K562 (cell line): ENCODE data around the gene MYH7B. TPM values are rescaled to one million over a fixed set of nuclear protein-coding genes. Genes with fewer than 3 reads are reported as not detected.

ENCODE experiments used
- BRF1 ChIP-seq: IDR thresholded peaks from 3 replicates; pipeline ENCODE4 v1.6.1; 2011; ENCODE audit warnings: borderline replicate concordance, mild to moderate bottlenecking; ENCODE audit not compliant: insufficient read length; ENCODE audit errors: extremely low read depth
- CHCHD3 ChIP-seq: fragments of 250-450 bp; sonication (Bioruptor Pico); IDR thresholded peaks from 2 replicates; pipeline ENCODE4 v2.1.2; 2022; ENCODE audit warnings: mild to moderate bottlenecking
- CREB1 ChIP-seq, 2 experiments: sonication (generic) in 1 of 2; formaldehyde crosslinking in 1 of 2; IDR thresholded peaks; 2 replicates each; pipeline versions ENCODE4 v1.6.1 to v1.8.0; 2012 to 2022; ENCODE audit warnings: inconsistent platforms in 1 of 2, mild to moderate bottlenecking in 1 of 2, missing genetic modification reagents in 1 of 2, moderate library complexity in 1 of 2
- EZH2 ChIP-seq: IDR thresholded peaks from 2 replicates; pipeline ENCODE4 v1.6.1; 2012; ENCODE audit warnings: low read depth, mild to moderate bottlenecking, inconsistent platforms, low read length, borderline replicate concordance
- FOXK2 ChIP-seq, 2 experiments: fragments of 450-650 bp; IDR thresholded peaks in 1 of 2; conservative IDR thresholded peaks in 1 of 2; 2 replicates each; pipeline ENCODE4 v1.6.1; 2016; ENCODE audit warnings: low read depth in 2 of 2, mild to moderate bottlenecking in 1 of 2
- HDGF ChIP-seq: fragments of 450-650 bp; IDR thresholded peaks from 2 replicates; pipeline ENCODE4 v1.6.1; 2016
- KAT2B ChIP-seq: IDR thresholded peaks from one replicate; pipeline ENCODE4 v1.6.1; 2012; ENCODE audit warnings: low read depth, mild to moderate bottlenecking, control low read depth, inconsistent platforms, low read length, moderate library complexity
- MTA2 ChIP-seq: fragments of 450-650 bp; IDR thresholded peaks from 2 replicates; pipeline ENCODE4 v1.6.1; 2016; ENCODE audit warnings: low read depth
- MYBL2 ChIP-seq, 2 experiments: fragments of 450-650 bp in 1 of 2; sonication (generic) in 1 of 2; formaldehyde crosslinking in 1 of 2; IDR thresholded peaks; 2 replicates each; pipeline versions ENCODE4 v1.6.1 to v1.8.1; 2017 to 2022; ENCODE audit warnings: borderline replicate concordance in 1 of 2, inconsistent platforms in 1 of 2, low read depth in 1 of 2, mild to moderate bottlenecking in 1 of 2, missing genetic modification reagents in 1 of 2, moderate library complexity in 1 of 2
- MYC ChIP-seq, 2 experiments: fragments of 250-450 bp in 1 of 2; sonication (Bioruptor Pico) in 1 of 2; IDR thresholded peaks; 2 replicates each; pipeline versions ENCODE4 v1.5.1 to v1.6.1; 2012 to 2021; ENCODE audit warnings: low read depth in 2 of 2, borderline replicate concordance in 1 of 2, improper control_type of control experiment in 1 of 2, low read length in 1 of 2, mild to moderate bottlenecking in 1 of 2, moderate library complexity in 1 of 2
- NFE2L1 ChIP-seq: fragments of 450-650 bp; IDR thresholded peaks from 2 replicates; pipeline ENCODE4 v1.6.1; 2016; ENCODE audit warnings: missing genetic modification characterization, low read depth, mild to moderate bottlenecking, missing compliant biosample characterization, moderate library complexity, borderline replicate concordance
- PHF20 ChIP-seq: fragments of 450-650 bp; IDR thresholded peaks from 2 replicates; pipeline ENCODE4 v1.6.1; 2018; ENCODE audit not compliant: partially characterized antibody
- SMARCA5 ChIP-seq: fragments of 450-650 bp; IDR thresholded peaks from 2 replicates; pipeline ENCODE4 v1.6.1; 2016
- ZNF324 ChIP-seq: fragments of 250-450 bp; sonication (Bioruptor Pico); IDR thresholded peaks from 2 replicates; pipeline ENCODE4 v1.4.0; 2020; ENCODE audit warnings: mild to moderate bottlenecking
- ZNF384 ChIP-seq: IDR thresholded peaks from 2 replicates; pipeline ENCODE4 v1.6.1; 2012; ENCODE audit warnings: low read depth, low read length, improper control_type of control experiment
- ZNF785 ChIP-seq: fragments of 250-450 bp; sonication (Bioruptor Pico); IDR thresholded peaks from 2 replicates; pipeline ENCODE4 v1.4.0; 2020; ENCODE audit warnings: mild to moderate bottlenecking
- polyA plus RNA-seq, 8 experiments: library from polyadenylated mRNA; depleted of rRNA in 4 of 8; stranded (reverse) in 5 of 8; unstranded in 3 of 8; fragments of >200 nt; fragmentation: Nextera tagmentation in 2 of 8; fragmentation: Illumina TruSeq in 1 of 8; extraction: Ambion mirVana in 2 of 8; extraction: Trizol in 1 of 8; gene quantifications; 2 replicates each; pipeline versions ENCODE4 v1.2.1 to v1.2.3, GENCODE V29; 2011 to 2014; ENCODE audit warnings: inconsistent platforms in 1 of 8, missing spikeins in 1 of 8
- total RNA-seq, 7 experiments: library from RNA; depleted of rRNA in 6 of 7; stranded (reverse); fragments of >200 nt in 6 of 7; fragmentation: Illumina TruSeq in 2 of 7; extraction: Trizol in 2 of 7; gene quantifications; 2 replicates each; pipeline versions ENCODE4 v1.2.1 to v1.2.3, GENCODE V29; 2011 to 2021; ENCODE audit warnings: low replicate concordance in 1 of 7
- TF ChIP-seq, protein P1 (sequence below): fragments of 450-650 bp; formaldehyde crosslinking; IDR thresholded peaks from 2 replicates; pipeline ENCODE4 v1.4.0; 2022; ENCODE audit warnings: missing genetic modification characterization
- TF ChIP-seq, protein P2 (sequence below): fragments of 450-650 bp; formaldehyde crosslinking; IDR thresholded peaks from 2 replicates; pipeline ENCODE4 v1.4.0; 2020; ENCODE audit warnings: mild to moderate bottlenecking, mixed read lengths
- TF ChIP-seq, protein P3 (sequence below): fragments of 450-650 bp; formaldehyde crosslinking; IDR thresholded peaks from 2 replicates; pipeline ENCODE4 v1.4.0; 2022; ENCODE audit warnings: mild to moderate bottlenecking, moderate library complexity
- TF ChIP-seq, protein P4 (sequence below): fragments of 450-650 bp; IDR thresholded peaks from 2 replicates; pipeline ENCODE4 v1.6.1; 2016
- TF ChIP-seq, protein P5 (sequence below): fragments of 250-450 bp; sonication (Bioruptor Pico); IDR thresholded peaks from 2 replicates; pipeline ENCODE4 v1.4.0; 2020; ENCODE audit warnings: mild to moderate bottlenecking, moderate library complexity

MYH7B gene
- total and polyA plus RNA-seq, 9 of the 15 experiments (the other 6 are each of a cell fraction or from before 2014, with no cell fraction given): 0.07 to 0.34 (median 0.13) TPM; not detected in 3

DNA sequence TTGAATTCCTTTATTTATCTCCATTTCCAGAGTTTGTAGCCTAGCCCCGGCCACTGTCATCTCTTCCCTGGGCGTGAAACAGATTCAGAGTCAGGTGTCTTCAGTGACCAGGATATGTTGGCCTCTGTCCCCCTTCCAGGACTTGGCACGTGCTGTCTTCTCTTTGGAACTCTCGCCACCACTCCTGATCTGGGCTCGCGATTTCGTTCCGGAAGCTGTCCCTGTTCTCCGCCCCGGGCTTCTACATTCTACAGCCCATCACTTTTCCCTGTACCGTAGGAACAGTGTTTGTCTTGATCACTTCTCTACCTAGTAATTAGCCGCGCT, 801 bp upstream of the MYH7B start (continued):
- TF ChIP-seq MYC (IDR thresholded peaks at IDR 0.05; ENCODE audit: low read depth, low read length) (peak; percentile 69), MYC (CRISPR knock-in tag; IDR thresholded peaks at IDR 0.05; ENCODE audit: borderline replicate concordance, low read depth) (no peak), ZNF384 (no peak), ZNF324 (CRISPR knock-in tag) (no peak), BRF1 (no peak), ZNF785 (CRISPR knock-in tag) (no peak), CREB1 (IDR thresholded peaks at IDR 0.05) (no peak), CREB1 (CRISPR knock-in tag; IDR thresholded peaks at IDR 0.05) (no peak), MTA2 (no peak), SMARCA5 (no peak), FOXK2 (conservative IDR thresholded peaks at IDR 0.05 in 1 of 2, IDR thresholded peaks at IDR 0.05 in 1 of 2; ENCODE audit: low read depth in 2 of 2) (no peak), NFE2L1 (tag) (no peak), MYBL2 (IDR thresholded peaks at IDR 0.05; ENCODE audit: low read depth) (no peak), MYBL2 (CRISPR knock-in tag; IDR thresholded peaks at IDR 0.05; ENCODE audit: borderline replicate concordance) (no peak), PHF20 (no peak), CHCHD3 (CRISPR knock-in tag) (no peak), KAT2B (no peak), HDGF (no peak), EZH2 (no peak)
- TF ChIP-seq, protein P1, sequence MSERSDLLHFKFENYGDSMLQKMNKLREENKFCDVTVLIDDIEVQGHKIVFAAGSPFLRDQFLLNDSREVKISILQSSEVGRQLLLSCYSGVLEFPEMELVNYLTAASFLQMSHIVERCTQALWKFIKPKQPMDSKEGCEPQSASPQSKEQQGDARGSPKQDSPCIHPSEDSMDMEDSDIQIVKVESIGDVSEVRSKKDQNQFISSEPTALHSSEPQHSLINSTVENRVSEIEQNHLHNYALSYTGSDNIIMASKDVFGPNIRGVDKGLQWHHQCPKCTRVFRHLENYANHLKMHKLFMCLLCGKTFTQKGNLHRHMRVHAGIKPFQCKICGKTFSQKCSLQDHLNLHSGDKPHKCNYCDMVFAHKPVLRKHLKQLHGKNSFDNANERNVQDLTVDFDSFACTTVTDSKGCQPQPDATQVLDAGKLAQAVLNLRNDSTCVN (CRISPR knock-in tag): peak; percentile 23; the same call in 1 of the 2 replicates
- TF ChIP-seq, protein P2, sequence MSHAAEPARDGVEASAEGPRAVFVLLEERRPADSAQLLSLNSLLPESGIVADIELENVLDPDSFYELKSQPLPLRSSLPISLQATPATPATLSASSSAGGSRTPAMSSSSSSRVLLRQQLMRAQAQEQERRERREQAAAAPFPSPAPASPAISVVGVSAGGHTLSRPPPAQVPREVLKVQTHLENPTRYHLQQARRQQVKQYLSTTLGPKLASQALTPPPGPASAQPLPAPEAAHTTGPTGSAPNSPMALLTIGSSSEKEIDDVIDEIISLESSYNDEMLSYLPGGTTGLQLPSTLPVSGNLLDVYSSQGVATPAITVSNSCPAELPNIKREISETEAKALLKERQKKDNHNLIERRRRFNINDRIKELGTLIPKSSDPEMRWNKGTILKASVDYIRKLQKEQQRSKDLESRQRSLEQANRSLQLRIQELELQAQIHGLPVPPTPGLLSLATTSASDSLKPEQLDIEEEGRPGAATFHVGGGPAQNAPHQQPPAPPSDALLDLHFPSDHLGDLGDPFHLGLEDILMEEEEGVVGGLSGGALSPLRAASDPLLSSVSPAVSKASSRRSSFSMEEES (CRISPR knock-in tag): 0 out of 2 replicates have a peak, but pooled peaks have one; percentile 15
- TF ChIP-seq, protein P3, sequence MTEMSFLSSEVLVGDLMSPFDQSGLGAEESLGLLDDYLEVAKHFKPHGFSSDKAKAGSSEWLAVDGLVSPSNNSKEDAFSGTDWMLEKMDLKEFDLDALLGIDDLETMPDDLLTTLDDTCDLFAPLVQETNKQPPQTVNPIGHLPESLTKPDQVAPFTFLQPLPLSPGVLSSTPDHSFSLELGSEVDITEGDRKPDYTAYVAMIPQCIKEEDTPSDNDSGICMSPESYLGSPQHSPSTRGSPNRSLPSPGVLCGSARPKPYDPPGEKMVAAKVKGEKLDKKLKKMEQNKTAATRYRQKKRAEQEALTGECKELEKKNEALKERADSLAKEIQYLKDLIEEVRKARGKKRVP (CRISPR knock-in tag): no peak
- TF ChIP-seq, protein P4, sequence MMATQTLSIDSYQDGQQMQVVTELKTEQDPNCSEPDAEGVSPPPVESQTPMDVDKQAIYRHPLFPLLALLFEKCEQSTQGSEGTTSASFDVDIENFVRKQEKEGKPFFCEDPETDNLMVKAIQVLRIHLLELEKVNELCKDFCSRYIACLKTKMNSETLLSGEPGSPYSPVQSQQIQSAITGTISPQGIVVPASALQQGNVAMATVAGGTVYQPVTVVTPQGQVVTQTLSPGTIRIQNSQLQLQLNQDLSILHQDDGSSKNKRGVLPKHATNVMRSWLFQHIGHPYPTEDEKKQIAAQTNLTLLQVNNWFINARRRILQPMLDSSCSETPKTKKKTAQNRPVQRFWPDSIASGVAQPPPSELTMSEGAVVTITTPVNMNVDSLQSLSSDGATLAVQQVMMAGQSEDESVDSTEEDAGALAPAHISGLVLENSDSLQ: no peak
- TF ChIP-seq, protein P5, sequence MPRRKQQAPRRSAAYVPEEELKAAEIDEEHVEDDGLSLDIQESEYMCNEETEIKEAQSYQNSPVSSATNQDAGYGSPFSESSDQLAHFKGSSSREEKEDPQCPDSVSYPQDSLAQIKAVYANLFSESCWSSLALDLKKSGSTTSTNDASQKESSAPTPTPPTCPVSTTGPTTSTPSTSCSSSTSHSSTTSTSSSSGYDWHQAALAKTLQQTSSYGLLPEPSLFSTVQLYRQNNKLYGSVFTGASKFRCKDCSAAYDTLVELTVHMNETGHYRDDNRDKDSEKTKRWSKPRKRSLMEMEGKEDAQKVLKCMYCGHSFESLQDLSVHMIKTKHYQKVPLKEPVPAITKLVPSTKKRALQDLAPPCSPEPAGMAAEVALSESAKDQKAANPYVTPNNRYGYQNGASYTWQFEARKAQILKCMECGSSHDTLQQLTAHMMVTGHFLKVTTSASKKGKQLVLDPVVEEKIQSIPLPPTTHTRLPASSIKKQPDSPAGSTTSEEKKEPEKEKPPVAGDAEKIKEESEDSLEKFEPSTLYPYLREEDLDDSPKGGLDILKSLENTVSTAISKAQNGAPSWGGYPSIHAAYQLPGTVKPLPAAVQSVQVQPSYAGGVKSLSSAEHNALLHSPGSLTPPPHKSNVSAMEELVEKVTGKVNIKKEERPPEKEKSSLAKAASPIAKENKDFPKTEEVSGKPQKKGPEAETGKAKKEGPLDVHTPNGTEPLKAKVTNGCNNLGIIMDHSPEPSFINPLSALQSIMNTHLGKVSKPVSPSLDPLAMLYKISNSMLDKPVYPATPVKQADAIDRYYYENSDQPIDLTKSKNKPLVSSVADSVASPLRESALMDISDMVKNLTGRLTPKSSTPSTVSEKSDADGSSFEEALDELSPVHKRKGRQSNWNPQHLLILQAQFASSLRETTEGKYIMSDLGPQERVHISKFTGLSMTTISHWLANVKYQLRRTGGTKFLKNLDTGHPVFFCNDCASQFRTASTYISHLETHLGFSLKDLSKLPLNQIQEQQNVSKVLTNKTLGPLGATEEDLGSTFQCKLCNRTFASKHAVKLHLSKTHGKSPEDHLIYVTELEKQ (CRISPR knock-in tag): no peak
